ENCODE results near the gene ST3GAL3. TPM values are rescaled to one million over a fixed set of nuclear protein-coding genes. Genes with fewer than 3 reads are reported as not detected.
A peak's percentile ranks its signal among the peaks of the same experiment; 100 is the strongest.
"Not testable (repeated sequence)": the region's sequence is repeated elsewhere in the genome, so short reads cannot be mapped to it uniquely, and the experiment has no call there.

ST3GAL3 gene
- polyA plus RNA-seq, 5 donors: 31.2 to 37.8 (median 36.2) TPM

- DNase-seq: no peak
Measured at GRCh38 chr1:43818691-43819090, 111.4 kb downstream of the ST3GAL3 start.

- no peak for DNase-seq
Measured at GRCh38 chr1:43819357-43819756, 112.0 kb downstream of the ST3GAL3 start.

GRCh38 chr1:43821471-43821870 lies 114.1 kb downstream of the ST3GAL3 start:
- DNase-seq: no peak

- no peak for DNase-seq
Measured at GRCh38 chr1:43822040-43822690, 114.8 kb downstream of the ST3GAL3 start.

- no peak for DNase-seq
Measured at GRCh38 chr1:43824795-43825194, 117.5 kb downstream of the ST3GAL3 start.

GRCh38 chr1:43828574-43828973 lies 121.2 kb downstream of the ST3GAL3 start:
- DNase-seq: no peak

- DNase-seq: no peak
Measured at GRCh38 chr1:43830802-43831201, 123.5 kb downstream of the ST3GAL3 start.

- DNase-seq: no peak
Measured at GRCh38 chr1:43831851-43832250, 124.5 kb downstream of the ST3GAL3 start.

- DNase-seq: no peak
Measured at GRCh38 chr1:43832255-43832654, 124.9 kb downstream of the ST3GAL3 start.

- DNase-seq: no peak
Measured at GRCh38 chr1:43832998-43833397, 125.7 kb downstream of the ST3GAL3 start.

- not testable (repeated sequence) for DNase-seq
Measured at GRCh38 chr1:43833902-43834279, 126.6 kb downstream of the ST3GAL3 start.

GRCh38 chr1:43834280-43835081 lies 127.1 kb downstream of the ST3GAL3 start:
- no peak for DNase-seq

- no peak for DNase-seq
Measured at GRCh38 chr1:43835082-43836021, 128.0 kb downstream of the ST3GAL3 start.

GRCh38 chr1:43836267-43836951 lies 129.1 kb downstream of the ST3GAL3 start:
- DNase-seq: peak; percentile 68 to 70

- no peak for DNase-seq
Measured at GRCh38 chr1:43839056-43839455, 131.7 kb downstream of the ST3GAL3 start.

- no peak for DNase-seq
Measured at GRCh38 chr1:43841321-43842174, 134.2 kb downstream of the ST3GAL3 start.

- no peak for DNase-seq
Measured at GRCh38 chr1:43842175-43842498, 134.8 kb downstream of the ST3GAL3 start.

GRCh38 chr1:43843684-43844083 lies 136.3 kb downstream of the ST3GAL3 start:
- no peak for DNase-seq

GRCh38 chr1:43844114-43844513 lies 136.8 kb downstream of the ST3GAL3 start:
- no peak for DNase-seq

GRCh38 chr1:43847290-43847689 lies 140.0 kb downstream of the ST3GAL3 start:
- DNase-seq: no peak

- DNase-seq: no peak
Measured at GRCh38 chr1:43847882-43848281, 140.5 kb downstream of the ST3GAL3 start.
